ENCODE data around the gene DPP10. TPM values are rescaled to one million over a fixed set of nuclear protein-coding genes. Genes with fewer than 3 reads are reported as not detected.
A peak's percentile ranks its signal among the peaks of the same experiment; 100 is the strongest.

DPP10 gene
- total RNA-seq, 1 donor from 2014 or later, result 15.1 TPM

GRCh38 chr2:115574667-115575066 lies 1132.2 kb downstream of the DPP10 start:
- H3K9me3 Mint-ChIP-seq (ENCODE audit: unreplicated experiment), result peaks cover 10% of the 10 kb centered on the region
- no peak for TF ChIP-seq CTCF (IDR thresholded peaks at IDR 0.05; ENCODE audit: partially characterized antibody, unreplicated experiment)
- H3K27ac Mint-ChIP-seq (ENCODE audit: unreplicated experiment), result peak overlapping the region; percentile 92
- H3K27me3 Mint-ChIP-seq (ENCODE audit: unreplicated experiment), result peaks cover 4% of the 10 kb centered on the region
- DNase-seq, result no peak
- H3K4me1 Mint-ChIP-seq (ENCODE audit: low read depth, unreplicated experiment), result peaks cover 18% of the 10 kb centered on the region
- H3K36me3 Mint-ChIP-seq (ENCODE audit: unreplicated experiment), result peaks cover 10% of the 10 kb centered on the region
- H3K4me3 Mint-ChIP-seq (ENCODE audit: unreplicated experiment), result no peak overlapping the region

DNA sequence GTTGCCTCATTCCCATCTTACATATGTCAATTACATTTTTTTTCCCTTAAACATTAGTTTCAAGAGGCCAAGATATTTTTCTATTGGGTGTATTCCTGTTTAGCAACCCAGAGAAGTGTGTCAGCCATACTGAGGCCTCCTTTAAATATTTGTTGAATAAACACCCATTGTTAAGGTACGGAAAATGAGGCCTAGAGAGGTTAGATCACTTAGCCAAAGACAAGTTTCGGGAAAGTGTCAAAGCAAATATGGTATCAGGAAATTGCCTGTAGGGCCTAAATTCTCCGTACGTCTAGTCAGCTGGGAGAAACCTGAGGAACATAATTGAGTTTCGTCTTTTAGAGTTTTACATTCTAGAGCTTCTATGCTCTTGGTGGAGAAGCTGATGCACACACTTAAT lies 1138.3 kb downstream of the DPP10 start:
- TF ChIP-seq CTCF (IDR thresholded peaks at IDR 0.05; ENCODE audit: partially characterized antibody, unreplicated experiment), result no peak
- H3K9me3 Mint-ChIP-seq (ENCODE audit: unreplicated experiment), result no peaks in the 10 kb centered on the region
- H3K27me3 Mint-ChIP-seq (ENCODE audit: unreplicated experiment), result no peaks in the 10 kb centered on the region
- H3K4me1 Mint-ChIP-seq (ENCODE audit: low read depth, unreplicated experiment), result no peaks in the 10 kb centered on the region
- no peaks in the 10 kb centered on the region for H3K36me3 Mint-ChIP-seq (ENCODE audit: unreplicated experiment)
- no peak overlapping the region for H3K27ac Mint-ChIP-seq (ENCODE audit: unreplicated experiment)
- no peak overlapping the region for H3K4me3 Mint-ChIP-seq (ENCODE audit: unreplicated experiment)
- DNase-seq, result no peak

- no peak for TF ChIP-seq CTCF (IDR thresholded peaks at IDR 0.05; ENCODE audit: partially characterized antibody, unreplicated experiment)
- H3K36me3 Mint-ChIP-seq (ENCODE audit: unreplicated experiment), result no peaks in the 10 kb centered on the region
- H3K27me3 Mint-ChIP-seq (ENCODE audit: unreplicated experiment), result no peaks in the 10 kb centered on the region
- H3K4me3 Mint-ChIP-seq (ENCODE audit: unreplicated experiment), result no peak overlapping the region
- DNase-seq, result no peak
- no peaks in the 10 kb centered on the region for H3K9me3 Mint-ChIP-seq (ENCODE audit: unreplicated experiment)
- H3K4me1 Mint-ChIP-seq (ENCODE audit: low read depth, unreplicated experiment), result no peaks in the 10 kb centered on the region
- H3K27ac Mint-ChIP-seq (ENCODE audit: unreplicated experiment), result no peak overlapping the region
These were observed 1142.1 kb downstream of the DPP10 start for GRCh38 chr2:115584507-115584906.

DNA sequence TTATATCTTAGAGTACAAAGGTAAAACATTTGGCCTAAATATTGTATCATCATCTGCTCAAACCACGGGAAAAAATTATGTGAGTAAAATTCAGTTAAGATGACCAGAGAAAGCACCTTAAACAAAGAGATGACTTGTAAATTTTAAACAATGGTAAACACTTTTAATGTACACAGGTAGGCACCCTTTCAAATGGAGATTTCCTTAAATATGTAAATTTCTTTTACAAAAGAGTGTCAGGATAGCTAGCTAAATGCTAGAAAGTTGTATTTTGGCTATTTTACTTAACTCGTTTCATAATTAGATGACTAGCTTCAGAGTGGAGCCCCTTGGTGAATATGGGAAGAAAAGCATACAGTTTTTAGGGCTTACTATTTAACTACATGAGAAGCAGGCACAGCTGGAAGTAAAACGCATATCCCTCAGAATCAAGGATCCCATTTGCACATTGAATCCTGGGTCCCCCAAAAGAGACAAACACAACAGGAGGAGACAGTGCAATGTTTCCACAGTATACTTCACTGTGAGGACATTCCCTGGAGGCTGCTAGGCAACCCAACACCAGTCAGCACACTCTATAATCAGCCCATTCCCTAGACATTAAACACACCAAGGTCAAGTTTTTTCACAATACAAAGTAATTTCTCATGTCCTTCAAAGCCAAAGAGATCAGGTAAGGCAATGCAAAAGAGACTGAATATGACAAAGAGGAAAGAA lies 1154.4 kb downstream of the DPP10 start:
- Mint-ChIP-seq H3K9me3 (ENCODE audit: unreplicated experiment) (peaks cover 3% of the 10 kb centered on the region), H3K27ac (ENCODE audit: unreplicated experiment) (no peak overlapping the region), H3K27me3 (ENCODE audit: unreplicated experiment) (no peaks in the 10 kb centered on the region), H3K36me3 (ENCODE audit: unreplicated experiment) (no peaks in the 10 kb centered on the region), H3K4me1 (ENCODE audit: low read depth, unreplicated experiment) (peaks cover 7% of the 10 kb centered on the region), H3K4me3 (ENCODE audit: unreplicated experiment) (no peak overlapping the region)
- DNase-seq, result peak; percentile 18
- TF ChIP-seq CTCF (IDR thresholded peaks at IDR 0.05; ENCODE audit: partially characterized antibody, unreplicated experiment), result no peak

DNA sequence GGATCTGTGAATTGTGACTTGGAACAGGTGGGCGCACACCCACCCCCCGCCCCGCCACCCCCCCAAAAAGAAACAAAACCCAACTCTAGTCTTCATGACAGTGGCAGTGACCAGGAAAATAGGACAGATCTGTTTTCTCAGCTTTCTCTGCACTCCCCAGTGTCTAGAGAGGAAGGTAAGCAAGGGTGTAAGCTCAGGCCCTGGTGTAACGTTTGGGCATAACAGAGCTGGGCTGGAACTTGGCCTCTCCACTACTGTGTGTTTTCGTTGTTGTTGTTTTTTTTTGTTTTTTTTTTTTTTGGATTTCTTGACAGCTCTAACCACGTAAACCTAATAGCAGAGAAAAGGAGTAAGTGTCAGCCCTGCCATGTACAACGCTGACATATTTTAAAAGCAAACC lies 1160.8 kb downstream of the DPP10 start:
- H3K4me1 Mint-ChIP-seq (ENCODE audit: low read depth, unreplicated experiment), result no peaks in the 10 kb centered on the region
- H3K27ac Mint-ChIP-seq (ENCODE audit: unreplicated experiment), result no peak overlapping the region
- H3K4me3 Mint-ChIP-seq (ENCODE audit: unreplicated experiment), result no peak overlapping the region
- DNase-seq, result no peak
- H3K27me3 Mint-ChIP-seq (ENCODE audit: unreplicated experiment), result no peaks in the 10 kb centered on the region
- no peak for TF ChIP-seq CTCF (IDR thresholded peaks at IDR 0.05; ENCODE audit: partially characterized antibody, unreplicated experiment)
- no peaks in the 10 kb centered on the region for H3K9me3 Mint-ChIP-seq (ENCODE audit: unreplicated experiment)
- no peaks in the 10 kb centered on the region for H3K36me3 Mint-ChIP-seq (ENCODE audit: unreplicated experiment)
